ENCODE measurements around the gene PLXNA4. TPM values are rescaled to one million over a fixed set of nuclear protein-coding genes. Genes with fewer than 3 reads are reported as not detected.

PLXNA4 gene
- total and polyA plus RNA-seq, 2 experiments from 2014 or later, result 1.9 to 4.8 TPM

DNA sequence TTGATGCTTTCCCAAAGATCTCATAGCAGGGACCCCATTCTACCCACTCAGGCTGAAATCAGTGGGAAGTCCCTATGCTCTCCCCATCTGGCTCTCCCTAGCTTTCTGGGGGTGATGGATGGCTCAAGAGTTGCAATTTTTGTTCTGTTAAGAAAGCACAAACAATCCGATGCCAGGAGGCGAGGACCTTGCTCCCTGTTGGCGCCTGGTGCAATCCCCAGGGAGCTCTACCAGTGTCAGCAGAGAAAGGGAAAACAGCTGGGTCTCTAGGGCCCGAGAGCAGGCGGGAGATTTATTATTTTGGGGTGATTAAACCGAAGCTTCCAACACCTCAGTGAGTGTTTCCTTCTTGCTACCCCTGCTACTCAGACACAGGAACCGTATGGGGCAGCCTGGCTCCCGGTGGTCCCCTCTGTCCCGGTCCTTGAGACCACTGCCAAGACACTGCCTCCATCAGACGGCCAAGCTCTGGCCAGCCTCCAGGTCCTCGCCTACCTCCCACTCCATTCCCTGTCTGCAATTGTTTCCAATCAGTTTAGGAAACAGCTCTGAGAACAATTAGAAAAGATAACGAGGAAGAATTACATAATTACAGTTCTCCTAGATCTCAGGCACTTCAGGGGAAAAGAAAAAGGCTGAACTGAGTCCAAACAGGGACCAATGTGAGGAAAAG is 147.9 kb downstream of the PLXNA4 start:
- no peaks in the 10 kb centered on the region for H3K9me2 ChIP-seq (replicated peaks; ENCODE audit: insufficient read depth)
- H3K4me3 ChIP-seq, result no peak overlapping the region
- no peak for DNase-seq (ENCODE audit: low spot score)
- TF ChIP-seq, protein P1, sequence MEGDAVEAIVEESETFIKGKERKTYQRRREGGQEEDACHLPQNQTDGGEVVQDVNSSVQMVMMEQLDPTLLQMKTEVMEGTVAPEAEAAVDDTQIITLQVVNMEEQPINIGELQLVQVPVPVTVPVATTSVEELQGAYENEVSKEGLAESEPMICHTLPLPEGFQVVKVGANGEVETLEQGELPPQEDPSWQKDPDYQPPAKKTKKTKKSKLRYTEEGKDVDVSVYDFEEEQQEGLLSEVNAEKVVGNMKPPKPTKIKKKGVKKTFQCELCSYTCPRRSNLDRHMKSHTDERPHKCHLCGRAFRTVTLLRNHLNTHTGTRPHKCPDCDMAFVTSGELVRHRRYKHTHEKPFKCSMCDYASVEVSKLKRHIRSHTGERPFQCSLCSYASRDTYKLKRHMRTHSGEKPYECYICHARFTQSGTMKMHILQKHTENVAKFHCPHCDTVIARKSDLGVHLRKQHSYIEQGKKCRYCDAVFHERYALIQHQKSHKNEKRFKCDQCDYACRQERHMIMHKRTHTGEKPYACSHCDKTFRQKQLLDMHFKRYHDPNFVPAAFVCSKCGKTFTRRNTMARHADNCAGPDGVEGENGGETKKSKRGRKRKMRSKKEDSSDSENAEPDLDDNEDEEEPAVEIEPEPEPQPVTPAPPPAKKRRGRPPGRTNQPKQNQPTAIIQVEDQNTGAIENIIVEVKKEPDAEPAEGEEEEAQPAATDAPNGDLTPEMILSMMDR (IDR thresholded peaks at IDR 0.05; ENCODE audit: poor library complexity), result no peak
- TF ChIP-seq EZH2phosphoT487 (IDR thresholded peaks at IDR 0.05; ENCODE audit: low read depth, severe bottlenecking, unreplicated experiment), result no peak
- no peak for TF ChIP-seq EZH2 (IDR thresholded peaks at IDR 0.05; ENCODE audit: borderline replicate concordance)
- no peaks in the 10 kb centered on the region for H3K27me3 ChIP-seq
- WGBS (ENCODE audit: low lambda C conversion rate, missing lambda C conversion rate), result 81% methylated on average over 12 of the region's 12 CpGs
- H3K36me3 ChIP-seq (replicated peaks; ENCODE audit: insufficient read depth, low read depth), result no peaks in the 10 kb centered on the region
- no peaks in the 10 kb centered on the region for H3K79me2 ChIP-seq
- H3K9me3 ChIP-seq (ENCODE audit: low read depth), result no peaks in the 10 kb centered on the region
- H3K4me2 ChIP-seq, result no peak overlapping the region
- H4K20me1 ChIP-seq (ENCODE audit: insufficient read depth, poor library complexity, severe bottlenecking), result no peaks in the 10 kb centered on the region
- H3K27ac ChIP-seq, result no peak overlapping the region
- H2AFZ ChIP-seq, result no peak overlapping the region
- peaks cover 11% of the 10 kb centered on the region for H3K4me1 ChIP-seq (ENCODE audit: insufficient read depth)

DNA sequence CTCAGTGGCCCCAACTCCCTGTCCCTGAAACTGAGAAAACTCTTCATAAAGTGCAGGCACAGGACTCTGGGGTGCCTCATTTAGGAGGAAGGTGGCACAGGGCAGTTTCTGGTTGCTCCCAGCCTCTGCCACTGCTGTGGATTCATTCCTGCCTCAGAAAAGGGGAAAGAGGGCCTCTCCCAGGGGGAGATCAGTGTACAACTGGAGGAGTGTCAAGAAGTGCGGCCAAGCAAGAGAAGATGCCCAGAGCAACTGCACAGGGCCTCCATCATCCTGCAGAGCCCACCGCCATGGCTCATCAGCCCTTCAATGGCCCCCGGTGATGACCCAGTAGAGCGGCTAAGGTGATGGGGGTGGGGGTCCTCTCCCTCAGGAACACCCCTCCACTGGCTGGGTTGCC is 150.3 kb downstream of the PLXNA4 start:
- WGBS (ENCODE audit: low lambda C conversion rate, missing lambda C conversion rate), result 100% methylated on average over 3 of the region's 4 CpGs
- TF ChIP-seq, protein P1 (IDR thresholded peaks at IDR 0.05; ENCODE audit: poor library complexity), result no peak
- TF ChIP-seq EZH2phosphoT487 (IDR thresholded peaks at IDR 0.05; ENCODE audit: low read depth, severe bottlenecking, unreplicated experiment) (no peak), EZH2 (IDR thresholded peaks at IDR 0.05; ENCODE audit: borderline replicate concordance) (no peak)

DNA sequence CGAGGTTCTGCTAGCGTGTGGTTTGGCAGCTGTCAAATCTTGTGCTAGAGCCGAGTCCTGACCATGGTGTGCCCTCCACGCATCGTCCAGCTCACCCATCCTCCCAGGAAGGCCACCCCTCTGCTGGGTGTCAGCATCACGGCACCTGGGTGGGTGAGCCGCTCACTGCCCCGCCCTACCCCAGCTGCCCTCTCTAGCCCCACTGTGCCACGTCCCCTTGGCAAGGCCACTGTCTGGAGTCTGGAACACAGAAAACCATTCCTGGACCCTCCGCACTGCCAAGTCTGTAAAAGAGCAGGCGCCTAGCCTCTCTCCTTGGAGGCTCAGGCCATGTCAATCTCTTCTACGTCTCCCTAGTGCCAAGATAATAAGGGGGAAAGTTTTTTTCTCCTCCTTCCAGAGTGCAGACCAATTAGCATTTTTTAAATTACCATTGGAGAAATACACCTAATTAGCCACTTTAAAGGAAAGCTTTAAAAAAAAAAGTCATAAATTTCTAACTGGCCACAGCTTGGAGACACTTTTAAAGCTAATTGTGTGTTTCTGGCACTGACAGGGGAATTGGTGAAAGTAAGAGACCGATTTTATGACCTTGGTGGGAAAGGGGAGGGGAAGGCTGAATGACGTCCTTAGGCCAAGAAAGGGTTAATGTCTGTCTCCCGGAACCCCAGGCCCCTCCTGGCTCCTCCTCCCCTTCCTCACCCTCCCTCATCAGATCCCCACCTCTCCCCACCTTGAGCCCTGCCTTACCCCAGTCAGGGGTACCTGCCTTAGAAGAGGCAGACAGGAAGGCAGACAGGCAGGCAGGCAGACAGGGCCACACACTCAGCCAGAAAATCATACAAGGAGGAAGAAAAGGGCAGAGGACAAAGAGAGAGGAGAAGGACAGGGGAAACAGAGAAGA is 151.2 kb downstream of the PLXNA4 start:
- WGBS (ENCODE audit: low lambda C conversion rate, missing lambda C conversion rate), result 81% methylated on average over 14 of the region's 15 CpGs
- H3K4me3 ChIP-seq, result no peak overlapping the region
- H4K20me1 ChIP-seq (ENCODE audit: insufficient read depth, poor library complexity, severe bottlenecking), result no peaks in the 10 kb centered on the region
- H3K79me2 ChIP-seq, result no peaks in the 10 kb centered on the region
- no peak overlapping the region for H3K4me2 ChIP-seq
- H3K36me3 ChIP-seq (replicated peaks; ENCODE audit: insufficient read depth, low read depth), result no peaks in the 10 kb centered on the region
- no peak overlapping the region for H2AFZ ChIP-seq
- no peaks in the 10 kb centered on the region for H3K27me3 ChIP-seq
- no peak overlapping the region for H3K27ac ChIP-seq
- H3K9me3 ChIP-seq (ENCODE audit: low read depth), result no peaks in the 10 kb centered on the region
- peaks cover 11% of the 10 kb centered on the region for H3K4me1 ChIP-seq (ENCODE audit: insufficient read depth)
- TF ChIP-seq, protein P1 (IDR thresholded peaks at IDR 0.05; ENCODE audit: poor library complexity), result no peak
- no peak for TF ChIP-seq EZH2phosphoT487 (IDR thresholded peaks at IDR 0.05; ENCODE audit: low read depth, severe bottlenecking, unreplicated experiment)
- TF ChIP-seq EZH2 (IDR thresholded peaks at IDR 0.05; ENCODE audit: borderline replicate concordance), result no peak
- no peaks in the 10 kb centered on the region for H3K9me2 ChIP-seq (replicated peaks; ENCODE audit: insufficient read depth)
- no peak for DNase-seq (ENCODE audit: low spot score)

More for the DNA sequence above, 150.3 kb downstream of the PLXNA4 start:
- Histone ChIP-seq H3K4me3 (no peak overlapping the region), H3K36me3 (replicated peaks; ENCODE audit: insufficient read depth, low read depth) (no peaks in the 10 kb centered on the region), H4K20me1 (ENCODE audit: insufficient read depth, poor library complexity, severe bottlenecking) (no peaks in the 10 kb centered on the region), H3K9me2 (replicated peaks; ENCODE audit: insufficient read depth) (no peaks in the 10 kb centered on the region), H3K4me2 (no peak overlapping the region), H3K27ac (no peak overlapping the region), H3K9me3 (ENCODE audit: low read depth) (no peaks in the 10 kb centered on the region), H3K79me2 (no peaks in the 10 kb centered on the region), H3K4me1 (ENCODE audit: insufficient read depth) (peaks cover 11% of the 10 kb centered on the region), H3K27me3 (no peaks in the 10 kb centered on the region), H2AFZ (no peak overlapping the region)
- DNase-seq (ENCODE audit: low spot score), result no peak

Measured in hepatocyte (in vitro differentiated cells).